ENCODE results near the gene LEMD2. TPM values are rescaled to one million over a fixed set of nuclear protein-coding genes. Genes with fewer than 3 reads are reported as not detected.

The LEMD2 gene
- total and polyA plus RNA-seq, 2 donors (not counting 3 experiments of a cell fraction or from before 2014, with no cell fraction given), result 61.1 to 81.8 TPM

- H2AFZ ChIP-seq (ENCODE audit: low read depth, low read length), result no peak overlapping the region
- POLR2A ChIA-PET, result interaction anchor here (1.2 kb wide), 1 partner anchor 12 kb away, joined by 3 read pairs; no protein-coding TSS in a partner anchor
- BruUV-seq (replicated peaks), result no TSS peak
- no peak overlapping the region for H3K4me2 ChIP-seq (ENCODE audit: insufficient read depth, low read length)
- FAIRE-seq (no peak), DNase-seq (ENCODE audit: low read depth, low spot score) (no peak)
- TF ChIP-seq GATA2 (IDR thresholded peaks at IDR 0.05; ENCODE audit: insufficient read depth, insufficient read length, low read depth, low read length) (no peak), CTCF (IDR thresholded peaks at IDR 0.05; ENCODE audit: extremely low read depth in 1 of 2, insufficient read depth in 1 of 2, low read depth in 1 of 2, low read length in 2 of 2) (no peak), POLR2A (IDR thresholded peaks at IDR 0.05; ENCODE audit: low read depth, low read length) (no peak), FOS (IDR thresholded peaks at IDR 0.05; ENCODE audit: borderline replicate concordance, insufficient read depth, low read length) (no peak), MYC (IDR thresholded peaks at IDR 0.05; ENCODE audit: low read depth, low read length) (no peak), JUN (IDR thresholded peaks at IDR 0.05; ENCODE audit: borderline replicate concordance, insufficient read depth, insufficient read length, low read depth) (no peak), POLR2AphosphoS5 (IDR thresholded peaks at IDR 0.05; ENCODE audit: insufficient read depth, low read depth, low read length) (no peak), EZH2 (IDR thresholded peaks at IDR 0.05; ENCODE audit: borderline replicate concordance, low read depth, low read length, severe bottlenecking) (no peak)
- TF ChIP-seq, protein P1, sequence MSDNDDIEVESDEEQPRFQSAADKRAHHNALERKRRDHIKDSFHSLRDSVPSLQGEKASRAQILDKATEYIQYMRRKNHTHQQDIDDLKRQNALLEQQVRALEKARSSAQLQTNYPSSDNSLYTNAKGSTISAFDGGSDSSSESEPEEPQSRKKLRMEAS (IDR thresholded peaks at IDR 0.05; ENCODE audit: insufficient read depth, insufficient read length), result no peak
- no peaks in the 10 kb centered on the region for H3K9me3 ChIP-seq (replicated peaks; ENCODE audit: control insufficient read depth, insufficient read depth, low read length)
- H3K79me2 ChIP-seq (ENCODE audit: control insufficient read depth, insufficient read depth, low read length), result no peaks in the 10 kb centered on the region
- H3K36me3 ChIP-seq (ENCODE audit: control insufficient read depth in 2 of 2, extremely low read depth in 1 of 2, insufficient read depth in 2 of 2, low read length in 2 of 2), result no peaks in the 10 kb centered on the region
- dilution Hi-C loops (cut with MboI; ENCODE audit: extremely low pct_ligation_motif_present, low sequenced_read_pairs), result no loop called here
- H3K4me1 ChIP-seq (ENCODE audit: control insufficient read depth, extremely low read depth, insufficient read depth, low read length), result peaks cover 6% of the 10 kb centered on the region
- intact Hi-C loops (cut with micrococcal nuclease), result no loop called here
- CTCF ChIA-PET, result interaction anchor here (0.6 to 1.1 kb wide), 5 partner anchors 11 to 281 kb away, joined by 3 to 4 read pairs (median 3); no protein-coding TSS in a partner anchor
- peaks cover 19 to 20% of the 10 kb centered on the region in 2 experiments for H3K27me3 ChIP-seq (ENCODE audit: control insufficient read depth in 2 of 2, insufficient read depth in 2 of 2, low read length in 2 of 2)
- H3K9me1 ChIP-seq (replicated peaks; ENCODE audit: control insufficient read depth, extremely low read depth, insufficient read depth, low read length), result no peaks in the 10 kb centered on the region
- no peak overlapping the region for H3K9ac ChIP-seq (replicated peaks; ENCODE audit: extremely low read depth, insufficient read depth, low read length)
- no peak overlapping the region for H3K27ac ChIP-seq (ENCODE audit: insufficient read depth, low read depth, low read length)
- no peak overlapping the region for H3K4me3 ChIP-seq (replicated peaks in 1 of 3; ENCODE audit: insufficient read depth in 1 of 3, low read depth in 1 of 3, low read length in 3 of 3)
- H4K20me1 ChIP-seq (replicated peaks; ENCODE audit: control insufficient read depth, extremely low read depth, insufficient read depth, low read length), result no peaks in the 10 kb centered on the region
These were observed 39.5 kb upstream of the LEMD2 start for GRCh38 chr6:33828452-33828763.
